PFSK-1 (cell line): ENCODE measurements around the gene POLR2I.

Experiments used
- FOXP2 ChIP-seq: optimal IDR thresholded peaks from 2 replicates; pipeline ENCODE3; 2011; ENCODE audit warnings: borderline replicate concordance, control low read depth, inconsistent platforms; ENCODE audit not compliant: insufficient read depth; ENCODE audit errors: extremely low read length, extremely low read depth
- POLR2AphosphoS5 ChIP-seq: IDR thresholded peaks from 2 replicates; pipeline ENCODE4 v1.6.1; 2012; ENCODE audit warnings: low read depth, mild to moderate bottlenecking, control low read depth, low read length, moderate library complexity
- SIN3A ChIP-seq: IDR thresholded peaks from 2 replicates; pipeline ENCODE4 v1.6.1; 2012; ENCODE audit warnings: mild to moderate bottlenecking, low read length, moderate library complexity, borderline replicate concordance; ENCODE audit not compliant: insufficient read depth
- TAF1 ChIP-seq: IDR thresholded peaks from 2 replicates; pipeline ENCODE4 v1.6.1; 2012; ENCODE audit warnings: low read length, control low read depth, borderline replicate concordance; ENCODE audit not compliant: insufficient read depth
- TF ChIP-seq, protein P1 (sequence below), 2 experiments: IDR thresholded peaks; 2 replicates each; pipeline versions ENCODE4 v1.6.1 to v1.8.0; 2011 to 2012; ENCODE audit warnings: low read depth in 2 of 2, low read length in 2 of 2, control low read depth in 1 of 2, inconsistent platforms in 1 of 2, mild to moderate bottlenecking in 1 of 2, moderate library complexity in 1 of 2; ENCODE audit not compliant: insufficient read depth in 1 of 2

POLR2I gene

DNA sequence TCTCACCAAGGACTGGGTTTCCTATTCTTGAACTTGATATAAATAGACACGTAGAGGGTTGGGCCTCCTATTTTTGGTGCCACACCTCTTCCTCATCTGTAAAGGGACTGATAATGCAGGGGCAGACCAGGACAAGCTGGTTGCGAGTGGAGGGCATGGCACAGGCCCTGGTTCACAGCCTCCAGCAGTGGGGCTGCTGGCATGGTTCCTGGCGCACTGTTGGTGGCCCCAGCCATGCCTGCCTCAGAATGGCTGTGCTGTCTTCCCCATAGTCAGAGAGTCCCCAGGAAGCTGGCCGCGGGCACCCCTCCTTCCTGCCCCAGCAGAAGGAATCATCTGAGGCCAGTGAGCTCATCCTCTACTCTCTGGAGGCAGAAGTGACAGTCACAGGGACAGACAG is 14.2 kb downstream of the POLR2I start:
- TF ChIP-seq FOXP2 (no peak), POLR2AphosphoS5 (no peak), TAF1 (no peak), SIN3A (no peak)
- TF ChIP-seq, protein P1, sequence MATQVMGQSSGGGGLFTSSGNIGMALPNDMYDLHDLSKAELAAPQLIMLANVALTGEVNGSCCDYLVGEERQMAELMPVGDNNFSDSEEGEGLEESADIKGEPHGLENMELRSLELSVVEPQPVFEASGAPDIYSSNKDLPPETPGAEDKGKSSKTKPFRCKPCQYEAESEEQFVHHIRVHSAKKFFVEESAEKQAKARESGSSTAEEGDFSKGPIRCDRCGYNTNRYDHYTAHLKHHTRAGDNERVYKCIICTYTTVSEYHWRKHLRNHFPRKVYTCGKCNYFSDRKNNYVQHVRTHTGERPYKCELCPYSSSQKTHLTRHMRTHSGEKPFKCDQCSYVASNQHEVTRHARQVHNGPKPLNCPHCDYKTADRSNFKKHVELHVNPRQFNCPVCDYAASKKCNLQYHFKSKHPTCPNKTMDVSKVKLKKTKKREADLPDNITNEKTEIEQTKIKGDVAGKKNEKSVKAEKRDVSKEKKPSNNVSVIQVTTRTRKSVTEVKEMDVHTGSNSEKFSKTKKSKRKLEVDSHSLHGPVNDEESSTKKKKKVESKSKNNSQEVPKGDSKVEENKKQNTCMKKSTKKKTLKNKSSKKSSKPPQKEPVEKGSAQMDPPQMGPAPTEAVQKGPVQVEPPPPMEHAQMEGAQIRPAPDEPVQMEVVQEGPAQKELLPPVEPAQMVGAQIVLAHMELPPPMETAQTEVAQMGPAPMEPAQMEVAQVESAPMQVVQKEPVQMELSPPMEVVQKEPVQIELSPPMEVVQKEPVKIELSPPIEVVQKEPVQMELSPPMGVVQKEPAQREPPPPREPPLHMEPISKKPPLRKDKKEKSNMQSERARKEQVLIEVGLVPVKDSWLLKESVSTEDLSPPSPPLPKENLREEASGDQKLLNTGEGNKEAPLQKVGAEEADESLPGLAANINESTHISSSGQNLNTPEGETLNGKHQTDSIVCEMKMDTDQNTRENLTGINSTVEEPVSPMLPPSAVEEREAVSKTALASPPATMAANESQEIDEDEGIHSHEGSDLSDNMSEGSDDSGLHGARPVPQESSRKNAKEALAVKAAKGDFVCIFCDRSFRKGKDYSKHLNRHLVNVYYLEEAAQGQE (IDR thresholded peaks at IDR 0.05; ENCODE audit: insufficient read depth in 1 of 2, low read depth in 2 of 2, low read length in 2 of 2), result no peak

GRCh38 chr19:36099166-36099785 is 15.4 kb downstream of the POLR2I start:
- TF ChIP-seq, protein P1 (IDR thresholded peaks at IDR 0.05; ENCODE audit: insufficient read depth in 1 of 2, low read depth in 2 of 2, low read length in 2 of 2), result no peak
- TF ChIP-seq FOXP2 (no peak), SIN3A (no peak), POLR2AphosphoS5 (no peak), TAF1 (no peak)

GRCh38 chr19:36097036-36097435 is 17.6 kb downstream of the POLR2I start:
- TF ChIP-seq, protein P1 (IDR thresholded peaks at IDR 0.05; ENCODE audit: insufficient read depth in 1 of 2, low read depth in 2 of 2, low read length in 2 of 2), result no peak
- no peak for TF ChIP-seq SIN3A
- TF ChIP-seq TAF1, result no peak
- no peak for TF ChIP-seq FOXP2
- no peak for TF ChIP-seq POLR2AphosphoS5

DNA sequence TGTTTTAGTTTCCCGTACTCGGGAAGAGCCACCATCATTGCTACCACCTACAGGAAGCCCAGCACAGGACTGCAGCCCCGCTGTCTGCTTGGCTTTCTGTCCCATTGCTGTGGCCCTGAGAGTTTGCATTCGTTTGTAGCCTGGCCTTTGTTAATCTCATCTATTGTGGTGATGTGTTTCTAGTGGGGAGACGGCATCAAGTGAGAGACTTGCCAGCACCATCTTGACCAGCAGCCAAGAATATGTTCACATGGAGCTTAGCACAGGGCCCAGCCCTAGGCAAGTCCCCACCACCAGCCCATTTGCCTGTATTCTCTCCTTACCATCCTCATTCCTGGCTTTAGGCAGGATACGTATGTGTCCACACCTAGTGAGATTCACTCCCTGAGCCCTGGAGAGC is 21.0 kb downstream of the POLR2I start:
- TF ChIP-seq TAF1 (no peak), POLR2AphosphoS5 (no peak), SIN3A (no peak), FOXP2 (no peak)
- TF ChIP-seq, protein P1 (IDR thresholded peaks at IDR 0.05; ENCODE audit: insufficient read depth in 1 of 2, low read depth in 2 of 2, low read length in 2 of 2), result no peak

DNA sequence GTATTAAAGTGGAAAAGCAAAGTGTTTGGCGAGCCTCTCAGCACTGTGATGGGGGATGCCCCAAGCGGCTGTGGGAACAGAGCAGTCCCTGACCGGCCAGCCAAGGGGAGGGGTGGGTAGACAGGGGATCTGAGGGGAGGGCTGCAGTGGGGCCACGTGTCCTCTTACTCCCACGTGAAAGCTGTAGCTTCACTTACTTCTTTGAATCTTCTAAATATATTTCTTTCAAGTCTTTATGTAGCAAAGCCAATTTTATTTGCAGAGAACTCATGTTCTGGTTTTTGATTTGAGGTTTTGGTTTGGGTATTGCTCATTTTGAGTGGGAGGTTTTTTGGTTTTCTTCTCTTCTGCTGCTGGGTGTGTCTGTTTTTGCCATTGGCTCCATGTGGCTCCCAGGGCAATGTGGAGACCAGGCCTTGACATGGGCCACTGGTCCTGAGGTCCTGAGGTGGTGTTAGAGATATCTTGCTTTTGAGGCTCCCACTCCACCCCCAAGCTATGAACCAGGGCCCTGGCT is 21.5 kb downstream of the POLR2I start:
- TF ChIP-seq POLR2AphosphoS5, result no peak
- TF ChIP-seq FOXP2, result no peak
- no peak for TF ChIP-seq SIN3A
- no peak for TF ChIP-seq TAF1
- TF ChIP-seq, protein P1 (IDR thresholded peaks at IDR 0.05; ENCODE audit: insufficient read depth in 1 of 2, low read depth in 2 of 2, low read length in 2 of 2), result no peak
